DOHH2 (cell line): ENCODE data around the gene PASK.

ENCODE experiments used
- H3F3A ChIP-seq: fragments of 200-600 bp; sonication (generic), shearing (Covaris generic); 2 replicates; pipeline ENCODE4 v1.6.0; 2016; ENCODE audit warnings: antibody characterized with exemption, mild to moderate bottlenecking; ENCODE audit not compliant: control insufficient read depth, insufficient read depth
- H3K27ac ChIP-seq: fragments of 200-600 bp; sonication (generic); 2 replicates; pipeline ENCODE4 v1.5.1; 2014; ENCODE audit warnings: low read depth, mild to moderate bottlenecking, low read length, moderate library complexity
- H3K27me3 ChIP-seq: fragments of 200-600 bp; sonication (generic); 2 replicates; pipeline ENCODE4 v1.6.1; 2014; ENCODE audit warnings: mild to moderate bottlenecking, low read length, mixed read lengths; ENCODE audit not compliant: control insufficient read depth
- H3K36me3 ChIP-seq: fragments of 200-600 bp; sonication (generic); 2 replicates; pipeline ENCODE4 v1.6.1; 2014; ENCODE audit warnings: mild to moderate bottlenecking, low read length, moderate library complexity, mixed read lengths; ENCODE audit not compliant: control insufficient read depth
- H3K4me1 ChIP-seq: fragments of 200-600 bp; sonication (generic); 2 replicates; pipeline ENCODE4 v1.6.1; 2014; ENCODE audit warnings: mild to moderate bottlenecking, low read length, mixed read lengths; ENCODE audit not compliant: control insufficient read depth
- H3K4me2 ChIP-seq: fragments of 200-600 bp; sonication (generic); 2 replicates; pipeline ENCODE4 v1.6.0; 2014; ENCODE audit warnings: mild to moderate bottlenecking, low read length, moderate library complexity
- H3K4me3 ChIP-seq: fragments of 200-600 bp; sonication (generic); 2 replicates; pipeline ENCODE4 v1.5.1; 2014; ENCODE audit warnings: mild to moderate bottlenecking, low read length, mixed read lengths
- H3K79me2 ChIP-seq: fragments of 200-600 bp; sonication (generic); 2 replicates; pipeline ENCODE4 v1.6.1; 2014; ENCODE audit warnings: mild to moderate bottlenecking, low read length, mixed read lengths; ENCODE audit not compliant: control insufficient read depth
- H3K9me2 ChIP-seq: fragments of 200-600 bp; sonication (generic); replicated peaks from 2 replicates; pipeline ENCODE4 v1.6.1; 2014; ENCODE audit warnings: mild to moderate bottlenecking, low read length, mixed read lengths; ENCODE audit not compliant: control insufficient read depth
- H3K9me3 ChIP-seq: fragments of 200-600 bp; sonication (generic); 2 replicates; pipeline ENCODE4 v1.6.1; 2014; ENCODE audit warnings: antibody characterized with exemption, low read length, mixed read lengths; ENCODE audit not compliant: control insufficient read depth, insufficient read depth
- H4K20me1 ChIP-seq: fragments of 200-600 bp; sonication (generic); 2 replicates; pipeline ENCODE4 v1.6.0; 2014; ENCODE audit warnings: low read depth, mild to moderate bottlenecking, antibody characterized with exemption, low read length, moderate library complexity; ENCODE audit not compliant: control insufficient read depth, insufficient read depth
- EZH2phosphoT487 ChIP-seq: fragments of 200-600 bp; sonication (generic); IDR thresholded peaks from 2 replicates; pipeline ENCODE4 v1.6.1; 2017; ENCODE audit warnings: borderline replicate concordance, mild to moderate bottlenecking, antibody characterized with exemption, low read length, moderate library complexity, mixed read lengths
- TF ChIP-seq, protein P1 (sequence below): fragments of 200-600 bp; sonication (generic); IDR thresholded peaks from one replicate; pipeline ENCODE4 v1.5.1; 2014; ENCODE audit warnings: antibody characterized with exemption, mild to moderate bottlenecking, low read depth, low read length; ENCODE audit not compliant: poor library complexity, severe bottlenecking

PASK gene

DNA sequence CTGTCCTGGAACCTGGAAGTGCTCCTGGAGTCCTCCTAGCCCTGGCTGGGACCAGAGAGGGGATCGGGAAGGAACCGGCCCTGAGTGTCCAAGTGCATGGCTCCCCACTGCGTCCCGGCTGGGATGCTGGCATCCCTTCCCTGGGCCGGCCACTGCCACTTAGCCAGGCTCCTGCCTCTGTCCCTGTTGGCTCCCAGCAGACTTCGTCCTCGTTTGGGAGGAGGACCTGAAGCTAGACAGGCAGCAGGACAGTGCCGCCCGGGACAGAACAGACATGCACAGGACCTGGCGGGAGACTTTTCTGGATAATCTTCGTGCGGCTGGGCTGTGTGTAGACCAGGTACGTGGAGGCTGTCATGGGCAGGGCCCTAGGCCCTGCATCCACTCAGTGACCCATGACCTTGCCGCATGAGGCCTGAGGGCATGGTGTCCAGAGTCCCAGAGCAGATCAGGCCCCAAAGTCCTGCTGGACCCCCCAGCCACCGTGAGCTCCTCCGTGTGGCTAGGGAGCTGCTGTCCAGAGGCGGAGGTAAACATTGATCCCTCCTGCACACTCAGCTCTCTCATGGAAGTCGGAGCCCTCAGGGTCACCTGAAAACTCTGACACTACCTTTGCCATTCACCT lies 46.3 kb upstream of the PASK start:
- H3K4me1 ChIP-seq = no peaks in the 10 kb centered on the region
- no peak overlapping the region for H3K4me2 ChIP-seq
- no peaks in the 10 kb centered on the region for H3K79me2 ChIP-seq
- H3K36me3 ChIP-seq = no peaks in the 10 kb centered on the region
- no peaks in the 10 kb centered on the region for H4K20me1 ChIP-seq
- H3F3A ChIP-seq = no peaks in the 10 kb centered on the region
- no peak overlapping the region for H3K4me3 ChIP-seq
- H3K27ac ChIP-seq = no peak overlapping the region
- TF ChIP-seq, protein P1, sequence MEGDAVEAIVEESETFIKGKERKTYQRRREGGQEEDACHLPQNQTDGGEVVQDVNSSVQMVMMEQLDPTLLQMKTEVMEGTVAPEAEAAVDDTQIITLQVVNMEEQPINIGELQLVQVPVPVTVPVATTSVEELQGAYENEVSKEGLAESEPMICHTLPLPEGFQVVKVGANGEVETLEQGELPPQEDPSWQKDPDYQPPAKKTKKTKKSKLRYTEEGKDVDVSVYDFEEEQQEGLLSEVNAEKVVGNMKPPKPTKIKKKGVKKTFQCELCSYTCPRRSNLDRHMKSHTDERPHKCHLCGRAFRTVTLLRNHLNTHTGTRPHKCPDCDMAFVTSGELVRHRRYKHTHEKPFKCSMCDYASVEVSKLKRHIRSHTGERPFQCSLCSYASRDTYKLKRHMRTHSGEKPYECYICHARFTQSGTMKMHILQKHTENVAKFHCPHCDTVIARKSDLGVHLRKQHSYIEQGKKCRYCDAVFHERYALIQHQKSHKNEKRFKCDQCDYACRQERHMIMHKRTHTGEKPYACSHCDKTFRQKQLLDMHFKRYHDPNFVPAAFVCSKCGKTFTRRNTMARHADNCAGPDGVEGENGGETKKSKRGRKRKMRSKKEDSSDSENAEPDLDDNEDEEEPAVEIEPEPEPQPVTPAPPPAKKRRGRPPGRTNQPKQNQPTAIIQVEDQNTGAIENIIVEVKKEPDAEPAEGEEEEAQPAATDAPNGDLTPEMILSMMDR = no peak
- TF ChIP-seq EZH2phosphoT487 = no peak
- H3K27me3 ChIP-seq = no peaks in the 10 kb centered on the region
- no peaks in the 10 kb centered on the region for H3K9me3 ChIP-seq
- no peaks in the 10 kb centered on the region for H3K9me2 ChIP-seq

DNA sequence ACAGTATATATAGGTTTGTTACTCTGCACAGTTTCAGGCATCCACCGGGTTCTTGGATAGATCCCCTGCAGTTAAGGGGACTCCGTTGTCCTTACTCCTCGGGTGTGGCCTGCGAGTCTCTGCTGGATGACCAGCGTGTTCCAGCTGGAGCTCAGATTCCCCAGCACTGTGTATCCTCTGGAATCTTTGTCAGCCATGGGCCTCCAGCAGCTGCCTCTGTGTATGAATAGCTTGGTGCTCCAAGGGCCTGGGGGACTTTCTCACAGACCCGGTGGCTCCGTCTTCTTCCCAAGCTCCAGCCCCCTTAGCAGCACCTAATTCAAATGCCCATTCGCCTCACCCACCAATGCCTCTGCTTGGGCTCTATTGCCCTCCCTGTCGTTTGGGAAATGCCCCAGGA lies 45.5 kb upstream of the PASK start:
- Histone ChIP-seq H3K4me1 (no peaks in the 10 kb centered on the region), H3K27ac (no peak overlapping the region), H3K9me2 (no peaks in the 10 kb centered on the region), H3F3A (no peaks in the 10 kb centered on the region), H3K79me2 (no peaks in the 10 kb centered on the region), H3K9me3 (no peaks in the 10 kb centered on the region), H3K36me3 (no peaks in the 10 kb centered on the region), H4K20me1 (no peaks in the 10 kb centered on the region), H3K4me3 (no peak overlapping the region), H3K27me3 (no peaks in the 10 kb centered on the region), H3K4me2 (no peak overlapping the region)
- TF ChIP-seq, protein P1 = no peak
- no peak for TF ChIP-seq EZH2phosphoT487

DNA sequence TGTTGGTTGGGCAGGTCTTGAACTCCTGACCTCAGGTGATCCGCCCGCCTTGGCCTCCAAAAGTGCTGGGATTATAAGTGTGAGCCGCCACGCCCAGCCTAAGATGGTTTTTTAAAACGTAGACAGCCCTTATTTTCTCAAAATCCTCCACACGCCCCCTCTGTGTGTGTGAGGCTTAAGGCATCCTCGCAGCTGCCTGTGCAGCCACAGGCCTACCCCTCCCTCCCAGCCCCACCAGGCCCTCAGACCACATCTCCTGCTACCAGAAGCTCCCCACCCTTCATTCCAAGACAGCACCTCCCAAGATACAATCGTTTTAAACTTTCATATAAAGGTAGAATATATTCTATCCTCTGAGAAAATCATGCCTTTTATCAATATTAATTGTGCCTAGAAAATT lies 44.0 kb upstream of the PASK start:
- Histone ChIP-seq H3K4me1 (peaks cover 5% of the 10 kb centered on the region), H3K4me3 (no peak overlapping the region), H3F3A (no peaks in the 10 kb centered on the region), H3K4me2 (no peak overlapping the region), H4K20me1 (no peaks in the 10 kb centered on the region), H3K9me3 (no peaks in the 10 kb centered on the region), H3K27ac (no peak overlapping the region), H3K79me2 (no peaks in the 10 kb centered on the region), H3K9me2 (no peaks in the 10 kb centered on the region), H3K36me3 (no peaks in the 10 kb centered on the region), H3K27me3 (no peaks in the 10 kb centered on the region)
- TF ChIP-seq, protein P1 = no peak
- no peak for TF ChIP-seq EZH2phosphoT487
